ENCODE results near the gene FLRT2.

DNA sequence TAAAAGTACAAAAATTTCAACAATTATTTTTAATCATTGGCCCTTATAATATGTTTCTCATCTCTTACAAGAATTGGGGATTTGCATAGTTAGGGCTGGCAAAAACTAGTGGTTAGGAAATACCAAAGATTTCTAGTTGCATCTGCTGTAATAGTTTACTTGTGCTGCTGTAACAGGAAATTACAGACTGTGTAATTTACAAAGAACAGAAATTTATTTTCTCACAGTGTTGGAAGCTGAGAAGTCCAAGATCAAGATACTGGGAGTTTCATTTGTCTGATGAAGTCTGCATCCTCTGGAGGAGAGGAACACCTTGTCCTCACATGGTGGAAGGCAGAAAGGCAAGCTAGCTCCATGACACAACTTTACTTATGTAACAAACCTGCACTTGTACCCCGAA, 157.0 kb downstream of the FLRT2 start:
- TF ChIP-seq, protein P1, sequence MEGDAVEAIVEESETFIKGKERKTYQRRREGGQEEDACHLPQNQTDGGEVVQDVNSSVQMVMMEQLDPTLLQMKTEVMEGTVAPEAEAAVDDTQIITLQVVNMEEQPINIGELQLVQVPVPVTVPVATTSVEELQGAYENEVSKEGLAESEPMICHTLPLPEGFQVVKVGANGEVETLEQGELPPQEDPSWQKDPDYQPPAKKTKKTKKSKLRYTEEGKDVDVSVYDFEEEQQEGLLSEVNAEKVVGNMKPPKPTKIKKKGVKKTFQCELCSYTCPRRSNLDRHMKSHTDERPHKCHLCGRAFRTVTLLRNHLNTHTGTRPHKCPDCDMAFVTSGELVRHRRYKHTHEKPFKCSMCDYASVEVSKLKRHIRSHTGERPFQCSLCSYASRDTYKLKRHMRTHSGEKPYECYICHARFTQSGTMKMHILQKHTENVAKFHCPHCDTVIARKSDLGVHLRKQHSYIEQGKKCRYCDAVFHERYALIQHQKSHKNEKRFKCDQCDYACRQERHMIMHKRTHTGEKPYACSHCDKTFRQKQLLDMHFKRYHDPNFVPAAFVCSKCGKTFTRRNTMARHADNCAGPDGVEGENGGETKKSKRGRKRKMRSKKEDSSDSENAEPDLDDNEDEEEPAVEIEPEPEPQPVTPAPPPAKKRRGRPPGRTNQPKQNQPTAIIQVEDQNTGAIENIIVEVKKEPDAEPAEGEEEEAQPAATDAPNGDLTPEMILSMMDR (IDR thresholded peaks at IDR 0.05) = no peak
- no peak for TF ChIP-seq POLR2AphosphoS5 (IDR thresholded peaks at IDR 0.05)
